ENCODE data around the gene TSHR. TPM values are rescaled to one million over a fixed set of nuclear protein-coding genes. Genes with fewer than 3 reads are reported as not detected.

TSHR gene
- total RNA-seq, 2 donors from 2014 or later = 0.63 TPM; not detected in 1

DNA sequence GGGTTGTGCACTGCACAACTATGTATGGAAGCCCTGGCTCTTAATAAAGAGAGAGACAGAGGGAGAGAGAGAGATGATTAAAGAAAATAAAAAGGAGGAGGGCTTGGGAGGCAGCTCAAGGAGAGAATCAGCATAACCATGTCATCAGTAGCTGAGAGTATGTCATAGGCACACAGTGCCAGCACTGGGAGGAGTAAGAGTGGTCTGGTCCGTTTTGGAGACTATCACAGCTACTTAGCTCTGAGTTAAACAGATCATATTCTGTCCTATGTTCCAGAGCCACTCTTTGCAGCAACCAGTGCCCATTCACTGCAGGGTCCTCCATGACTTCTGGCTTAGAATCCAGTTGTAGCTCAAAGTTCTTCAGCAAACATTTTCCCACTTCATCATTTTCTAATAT, 206.3 kb downstream of the TSHR start:
- DNase-seq (ENCODE audit: low spot score) (no peak), ATAC-seq (ENCODE audit: insufficient number of reproducible peaks, low FRiP score, low read depth) (no peak)
- Histone ChIP-seq H3K36me3 (no peaks in the 10 kb centered on the region), H3K4me1 (ENCODE audit: control insufficient read depth in 1 of 2, low read depth in 2 of 2) (no peaks in the 10 kb centered on the region), H3K27me3 (replicated peaks; ENCODE audit: insufficient read depth) (no peaks in the 10 kb centered on the region), H3K27ac (no peak overlapping the region), H3K4me3 (no peak overlapping the region), H3K9me3 (no peaks in the 10 kb centered on the region)
- TF ChIP-seq CTCF (IDR thresholded peaks at IDR 0.05) = no peak

DNA sequence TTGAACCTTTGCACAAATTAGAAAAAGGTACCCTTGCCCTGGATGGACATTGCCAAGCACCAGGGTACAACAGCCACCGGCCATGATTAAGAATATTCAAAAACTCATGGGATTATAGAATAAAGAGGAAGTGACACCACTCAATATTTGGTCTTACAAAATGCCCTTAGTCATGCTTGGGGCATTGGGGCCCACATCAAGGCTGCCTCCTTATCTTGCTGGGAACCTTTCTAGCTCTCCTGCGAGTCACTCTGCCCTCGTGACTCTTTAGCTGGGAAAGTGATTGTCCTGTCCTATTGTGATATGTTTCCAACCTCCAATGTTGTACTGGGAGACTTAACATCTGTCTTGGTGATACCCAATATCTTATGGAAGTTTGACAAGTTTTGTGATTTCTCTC, 207.5 kb downstream of the TSHR start:
- no peaks in the 10 kb centered on the region for H3K9me3 ChIP-seq
- DNase-seq (ENCODE audit: low spot score) (no peak), ATAC-seq (ENCODE audit: insufficient number of reproducible peaks, low FRiP score, low read depth) (no peak)
- H3K4me3 ChIP-seq = no peak overlapping the region
- no peaks in the 10 kb centered on the region for H3K4me1 ChIP-seq (ENCODE audit: control insufficient read depth in 1 of 2, low read depth in 2 of 2)
- no peak for TF ChIP-seq CTCF (IDR thresholded peaks at IDR 0.05)
- no peak overlapping the region for H3K27ac ChIP-seq
- no peaks in the 10 kb centered on the region for H3K27me3 ChIP-seq (replicated peaks; ENCODE audit: insufficient read depth)
- H3K36me3 ChIP-seq = no peaks in the 10 kb centered on the region

DNA sequence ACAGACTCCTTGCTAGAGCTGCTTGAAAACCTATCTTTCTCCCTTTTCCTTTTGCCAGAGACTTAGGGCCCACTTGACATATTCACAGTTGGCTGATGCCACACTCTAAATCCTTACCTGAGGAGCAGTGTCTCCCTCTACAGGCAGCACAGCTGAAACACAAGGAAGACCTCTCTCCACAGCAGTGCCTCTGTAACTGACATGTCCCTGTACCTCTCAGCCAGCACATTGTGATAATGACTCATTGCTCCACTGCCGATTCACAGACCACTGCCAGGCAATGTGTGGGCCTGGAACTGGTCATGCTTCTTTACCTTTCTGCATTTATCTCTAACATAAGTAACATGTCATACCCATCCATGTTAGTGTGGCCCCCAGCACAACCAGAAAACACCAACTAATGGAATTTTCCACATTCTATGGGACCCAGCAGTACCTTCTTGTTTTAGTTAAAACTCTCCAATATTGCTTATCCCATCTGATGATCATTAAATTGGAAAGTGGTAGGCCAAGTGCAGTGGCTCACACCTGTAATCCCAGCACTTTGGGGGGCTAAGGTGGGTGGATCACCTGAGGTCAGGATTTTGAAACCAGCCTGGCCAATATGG, 208.8 kb downstream of the TSHR start:
- TF ChIP-seq CTCF (IDR thresholded peaks at IDR 0.05) = no peak
- no peaks in the 10 kb centered on the region for H3K36me3 ChIP-seq
- no peaks in the 10 kb centered on the region for H3K27me3 ChIP-seq (replicated peaks; ENCODE audit: insufficient read depth)
- ATAC-seq (ENCODE audit: insufficient number of reproducible peaks, low FRiP score, low read depth) = no peak
- peaks cover 0 to under 1% of the 10 kb centered on the region in 2 donors for H3K4me1 ChIP-seq (ENCODE audit: control insufficient read depth in 1 of 2, low read depth in 2 of 2)
- H3K9me3 ChIP-seq = no peaks in the 10 kb centered on the region
- H3K27ac ChIP-seq = no peak overlapping the region
- DNase-seq (ENCODE audit: low spot score) = no peak
- H3K4me3 ChIP-seq = no peak overlapping the region

- Histone ChIP-seq H3K4me3 (no peak overlapping the region), H3K9me3 (no peaks in the 10 kb centered on the region), H3K27ac (no peak overlapping the region), H3K4me1 (ENCODE audit: control insufficient read depth in 1 of 2, low read depth in 2 of 2) (peaks cover 0 to 9% of the 10 kb centered on the region in 2 donors), H3K27me3 (replicated peaks; ENCODE audit: insufficient read depth) (no peaks in the 10 kb centered on the region), H3K36me3 (no peaks in the 10 kb centered on the region)
- TF ChIP-seq CTCF (IDR thresholded peaks at IDR 0.05) = no peak
- ATAC-seq (ENCODE audit: insufficient number of reproducible peaks, low FRiP score, low read depth) (no peak), DNase-seq (ENCODE audit: low spot score) (no peak)
Measured at GRCh38 chr14:81165188-81165587, 209.8 kb downstream of the TSHR start.

DNA sequence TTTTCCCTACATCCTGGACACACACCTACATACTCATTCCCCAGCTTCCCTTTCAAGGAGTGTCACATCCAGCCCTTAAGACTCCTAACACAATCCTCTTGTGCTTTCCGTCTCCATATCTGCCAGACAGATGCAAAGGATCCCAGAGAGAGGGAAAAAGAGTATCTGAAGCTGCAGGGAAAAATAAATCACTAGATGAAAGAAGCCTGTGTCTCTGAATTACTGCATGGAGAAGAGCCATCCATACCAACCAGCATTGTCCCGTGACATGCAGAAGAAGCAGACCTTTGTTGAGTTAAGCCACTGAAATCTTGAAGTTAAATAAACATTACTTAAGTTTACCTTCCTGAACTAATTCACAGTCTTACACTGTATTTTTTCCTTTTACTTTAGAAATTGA, 210.7 kb downstream of the TSHR start:
- DNase-seq (ENCODE audit: low spot score) = no peak
- no peak for TF ChIP-seq CTCF (IDR thresholded peaks at IDR 0.05)
- Histone ChIP-seq H3K27ac (no peak overlapping the region), H3K4me1 (ENCODE audit: control insufficient read depth in 1 of 2, low read depth in 2 of 2) (peaks cover 0 to 14% of the 10 kb centered on the region in 2 donors), H3K36me3 (no peaks in the 10 kb centered on the region), H3K9me3 (no peaks in the 10 kb centered on the region), H3K27me3 (replicated peaks; ENCODE audit: insufficient read depth) (no peaks in the 10 kb centered on the region), H3K4me3 (no peak overlapping the region)
- no peak for ATAC-seq (ENCODE audit: insufficient number of reproducible peaks, low FRiP score, low read depth)

Data from thoracic aorta (tissue), 2 donors.